GM21515 (cell line): ENCODE results near the gene MRPS25.
"Not testable (repeated sequence)": the region's sequence is repeated elsewhere in the genome, so short reads cannot be mapped to it uniquely, and the experiment has no call there.

Source experiments
- ATAC-seq: cut with Tn5 transposase; IDR thresholded peaks from one replicate; pipeline ENCODE4 v1.9.1; 2021; ENCODE audit not compliant: unreplicated experiment

MRPS25 gene

DNA sequence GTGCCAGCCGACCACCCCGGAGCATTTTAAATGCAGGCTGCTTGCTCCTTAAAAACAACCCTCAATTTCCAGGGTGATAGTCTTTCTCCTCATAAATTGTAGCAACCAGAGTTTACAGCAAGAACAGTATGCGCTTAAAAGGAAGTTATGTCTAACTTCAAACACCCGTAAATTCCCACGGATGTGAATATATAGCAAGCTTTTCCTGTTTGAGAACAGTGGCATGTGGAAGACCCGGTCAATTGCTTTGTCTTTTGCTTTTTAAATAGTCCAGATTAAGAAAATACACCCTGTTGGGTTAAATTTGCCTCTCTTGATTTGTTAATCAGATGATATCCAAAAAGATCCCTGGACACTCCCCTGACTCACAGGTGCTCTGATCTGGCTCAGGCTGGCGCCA lies 20.8 kb downstream of the MRPS25 start:
- no peak for ATAC-seq

DNA sequence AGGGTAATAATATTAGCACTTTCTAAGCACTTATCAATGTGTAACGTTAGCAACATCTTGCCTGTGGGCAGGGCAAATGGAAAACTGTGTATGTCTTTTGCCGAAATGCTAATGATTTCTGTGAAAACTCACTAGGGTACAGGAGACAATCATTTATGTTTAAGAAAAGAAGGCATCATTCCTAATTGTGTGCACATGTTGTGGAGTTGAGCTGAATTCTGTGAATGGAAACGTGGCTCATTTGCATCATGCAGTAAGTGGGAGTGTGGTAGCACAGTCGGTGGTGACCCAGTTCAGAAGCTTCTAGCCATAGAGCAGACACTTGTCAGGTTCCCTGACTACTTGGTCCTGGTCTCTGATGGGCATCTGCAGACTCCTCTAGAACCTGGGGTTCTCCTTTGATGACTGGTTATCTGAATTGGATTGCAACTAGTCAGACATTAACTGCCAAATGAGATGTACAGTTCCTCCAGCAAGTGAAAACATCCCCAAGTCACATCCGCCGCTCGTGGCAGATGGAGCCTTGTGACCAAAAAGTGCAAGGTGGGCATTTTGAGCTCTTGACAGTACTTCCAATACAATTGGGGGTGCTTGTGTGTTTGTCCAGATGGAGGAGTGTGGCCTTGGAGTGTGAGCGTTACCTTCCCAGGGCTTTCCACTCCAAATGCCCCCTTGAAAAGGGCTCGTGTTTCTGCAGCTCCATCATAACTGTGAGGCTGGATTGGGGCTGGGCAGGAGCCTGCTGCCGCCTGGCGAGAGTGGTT lies 21.5 kb downstream of the MRPS25 start:
- no peak for ATAC-seq

DNA sequence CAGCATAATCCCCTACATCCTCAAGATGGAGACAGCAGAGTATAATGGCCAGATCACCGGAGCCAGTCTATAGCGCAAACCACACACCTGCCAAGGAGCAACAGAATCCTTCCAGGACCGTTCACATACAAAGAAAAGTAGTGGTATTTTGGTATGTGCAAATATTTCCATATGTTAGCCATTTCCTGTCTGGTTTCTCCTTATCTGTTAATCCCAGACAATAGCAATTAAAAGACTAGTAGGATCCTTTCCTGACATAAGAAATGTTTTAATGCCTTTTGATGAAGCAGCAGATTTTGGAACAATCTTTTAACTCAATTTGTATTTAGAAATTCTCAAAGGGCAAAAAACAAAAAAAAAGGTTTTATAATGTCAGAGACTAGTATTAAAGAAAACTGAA lies 22.2 kb downstream of the MRPS25 start:
- no peak for ATAC-seq

DNA sequence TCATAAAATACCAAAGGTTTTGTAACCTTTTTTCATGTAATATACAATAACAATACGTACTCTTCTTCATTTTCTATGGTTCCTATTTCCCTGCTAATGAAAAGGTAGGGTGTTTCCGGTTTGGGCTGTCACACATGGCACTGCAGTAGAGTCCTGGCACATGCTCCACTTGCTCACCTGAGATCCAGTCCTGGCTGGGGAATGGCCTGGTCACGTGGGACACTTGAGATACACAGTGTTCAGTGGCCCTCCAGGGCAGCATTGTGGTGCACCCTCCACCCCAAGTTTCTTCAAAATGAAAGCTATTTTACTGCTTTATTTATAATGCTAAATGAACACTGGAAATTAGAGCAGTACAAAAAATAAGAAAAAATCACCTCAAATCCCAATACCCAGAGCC lies 23.2 kb downstream of the MRPS25 start:
- ATAC-seq = no peak

DNA sequence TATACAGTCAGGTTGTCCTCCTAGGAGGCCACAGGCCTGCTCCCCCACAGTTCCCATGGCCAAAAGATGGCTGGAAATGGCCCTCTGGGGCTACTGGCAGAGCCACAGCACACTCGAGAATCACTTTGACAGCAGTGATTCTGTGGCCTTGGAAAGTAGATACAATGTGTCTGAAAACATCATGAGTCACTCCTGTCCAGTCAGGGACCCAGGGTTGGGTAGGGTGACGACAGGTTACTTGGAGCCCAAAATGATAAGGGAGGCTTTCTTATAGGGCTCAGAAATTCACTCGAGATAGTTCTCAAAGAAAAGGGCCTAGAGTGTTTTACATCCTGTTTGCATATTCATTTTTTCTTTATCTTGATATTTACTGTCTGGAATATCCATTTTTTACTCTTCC lies 24.3 kb downstream of the MRPS25 start:
- no peak for ATAC-seq

DNA sequence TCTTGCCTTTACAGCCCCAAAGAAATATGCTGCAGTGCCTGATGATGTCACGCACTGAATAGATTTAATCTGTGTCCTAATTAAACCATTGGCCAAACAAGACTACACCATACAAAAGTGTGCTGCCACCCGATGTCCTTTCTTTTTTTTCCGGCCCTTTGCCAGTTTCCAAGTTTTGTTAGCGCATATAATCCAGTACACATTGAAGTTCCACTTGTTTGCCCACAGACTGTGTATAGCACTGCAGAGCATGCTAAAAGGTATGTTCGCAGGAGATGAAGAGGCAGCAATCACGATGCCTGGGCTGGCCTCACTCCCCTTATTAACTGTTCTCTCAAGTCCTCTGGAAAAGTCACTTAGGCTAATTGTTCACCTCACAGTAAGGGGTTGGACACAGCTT lies 26.8 kb downstream of the MRPS25 start:
- no peak for ATAC-seq

DNA sequence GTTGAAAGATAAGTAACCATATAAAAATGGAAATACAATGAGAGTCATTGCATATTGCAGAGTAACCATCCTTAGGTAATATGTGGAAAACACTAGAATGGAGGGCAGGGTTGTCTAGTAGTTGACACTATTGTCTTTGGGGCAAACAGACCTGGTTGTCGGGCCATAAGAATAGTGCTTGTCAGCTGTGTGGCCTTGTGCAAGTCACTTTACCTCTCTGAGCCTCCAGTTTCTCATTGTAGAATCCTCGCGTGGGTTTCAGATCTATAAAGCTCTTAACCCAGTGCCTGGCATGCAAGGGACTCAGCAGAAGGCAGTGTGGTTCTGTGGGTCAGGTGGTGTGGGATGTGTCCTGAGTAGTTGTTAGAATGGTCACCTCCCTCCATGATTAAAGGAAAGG lies 32.0 kb downstream of the MRPS25 start:
- no peak for ATAC-seq

DNA sequence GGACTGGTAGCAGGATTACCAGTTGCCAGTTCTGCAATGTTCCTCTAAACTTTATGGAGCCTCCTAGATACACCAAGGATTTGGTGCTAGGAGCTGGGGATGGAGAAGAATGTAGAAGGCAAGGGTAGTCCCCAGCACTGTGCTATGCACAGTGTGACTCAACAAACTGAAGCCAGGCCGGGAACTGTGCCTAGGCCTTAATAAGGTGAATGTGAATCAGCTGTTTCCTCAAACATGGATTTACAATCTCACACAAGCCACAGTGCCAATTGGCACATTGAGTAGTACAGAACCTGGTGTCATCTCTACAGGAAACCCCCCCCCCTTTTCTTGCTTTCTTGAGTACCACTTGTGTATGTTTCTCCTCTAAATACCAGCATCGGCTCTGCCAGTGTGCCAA lies 32.5 kb downstream of the MRPS25 start:
- no peak for ATAC-seq

DNA sequence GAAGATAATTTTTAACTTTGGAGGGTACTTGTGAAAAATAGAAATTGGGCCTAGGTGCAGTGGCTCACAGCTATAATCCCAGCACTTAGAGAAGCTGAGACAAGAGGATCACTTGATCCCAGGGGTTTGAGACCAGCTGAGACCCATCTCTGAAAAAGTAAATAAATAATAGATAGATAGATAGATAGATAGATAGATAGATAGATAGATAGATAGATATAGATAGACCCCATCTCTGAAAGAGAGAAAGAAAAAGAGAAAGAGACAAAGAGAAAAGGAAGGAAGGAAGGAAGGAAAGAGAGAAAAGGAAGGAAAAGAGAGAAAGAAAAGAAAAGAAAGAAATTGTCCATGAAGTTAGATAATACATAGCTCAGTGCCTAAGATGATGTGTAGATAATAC lies 35.5 kb downstream of the MRPS25 start:
- ATAC-seq = no peak

DNA sequence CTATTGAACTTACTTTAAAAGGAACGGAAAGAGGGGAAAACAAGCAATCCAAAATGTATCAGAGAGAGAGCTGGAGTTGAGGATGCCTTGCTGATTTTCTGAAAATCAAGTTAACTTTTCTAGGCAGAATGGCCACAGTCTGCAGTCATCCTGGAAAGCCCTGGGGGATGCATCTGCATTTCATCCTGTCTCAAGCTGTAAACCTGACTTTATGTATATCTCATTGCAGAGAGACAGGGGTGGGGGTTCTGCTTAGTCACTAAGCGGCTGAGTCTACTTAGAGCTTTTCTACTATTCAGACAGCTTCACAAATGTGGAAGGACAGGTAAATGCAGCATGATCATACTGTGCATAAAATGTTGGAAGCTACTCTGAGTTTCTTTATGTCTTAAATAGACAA lies 41.4 kb downstream of the MRPS25 start:
- no peak for ATAC-seq

DNA sequence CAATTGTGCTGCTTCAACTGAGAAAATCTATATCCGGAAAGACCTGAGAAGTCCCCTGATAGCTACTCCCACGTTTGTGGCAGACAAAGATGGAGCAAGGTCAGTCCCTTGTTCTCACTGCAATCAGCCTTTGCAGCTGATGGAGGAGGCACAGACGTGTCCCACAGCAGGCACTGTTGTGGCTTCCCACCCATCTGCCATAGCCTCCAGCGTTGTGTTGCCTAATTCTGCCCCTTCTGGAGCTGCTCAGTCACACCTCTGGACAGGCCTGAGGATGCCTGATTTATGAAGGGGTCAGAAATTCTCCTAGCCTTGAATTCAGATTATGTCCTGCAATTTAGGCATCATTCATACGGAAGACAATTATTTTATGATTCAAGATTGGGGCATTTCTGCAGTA lies 41.9 kb downstream of the MRPS25 start:
- ATAC-seq = no peak

DNA sequence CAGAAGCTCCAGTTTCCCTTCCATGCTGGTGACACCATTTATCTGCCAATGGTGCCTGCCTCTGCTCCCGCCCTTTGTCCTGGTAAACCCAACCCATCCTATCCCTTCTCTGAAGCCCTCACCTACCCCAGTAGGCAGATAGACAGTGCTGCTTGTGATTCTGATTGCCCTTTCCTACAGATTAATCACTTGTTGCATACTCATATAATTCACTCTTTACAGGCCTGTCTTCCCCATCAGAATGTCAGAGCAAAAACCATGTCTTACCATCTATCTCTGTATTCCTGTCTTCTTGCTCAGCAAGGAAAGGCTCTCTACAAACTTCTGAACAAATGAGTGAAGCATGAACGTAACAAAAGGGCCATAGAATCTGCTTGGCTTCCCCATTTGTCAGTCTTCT lies 47.9 kb downstream of the MRPS25 start:
- no peak for ATAC-seq

DNA sequence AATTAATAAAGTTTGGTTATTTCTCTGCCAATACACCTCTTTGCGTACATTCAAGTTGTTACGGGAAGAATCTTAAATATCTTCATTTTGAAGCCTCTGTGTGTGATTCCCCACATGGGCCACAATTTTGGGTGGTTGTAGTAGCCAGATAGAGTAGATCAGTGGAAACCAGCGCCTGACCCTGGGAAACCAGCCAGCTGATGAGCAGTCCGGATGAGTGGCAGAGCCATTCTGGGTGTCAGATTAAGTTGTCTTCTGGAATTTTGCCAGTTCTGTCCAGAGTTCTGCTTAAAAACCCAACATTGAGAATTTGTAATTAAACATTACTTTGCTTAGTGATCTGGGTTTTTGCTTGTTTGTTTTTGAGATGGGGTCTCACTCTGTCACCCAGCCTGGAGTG lies 49.7 kb downstream of the MRPS25 start:
- ATAC-seq = no peak

DNA sequence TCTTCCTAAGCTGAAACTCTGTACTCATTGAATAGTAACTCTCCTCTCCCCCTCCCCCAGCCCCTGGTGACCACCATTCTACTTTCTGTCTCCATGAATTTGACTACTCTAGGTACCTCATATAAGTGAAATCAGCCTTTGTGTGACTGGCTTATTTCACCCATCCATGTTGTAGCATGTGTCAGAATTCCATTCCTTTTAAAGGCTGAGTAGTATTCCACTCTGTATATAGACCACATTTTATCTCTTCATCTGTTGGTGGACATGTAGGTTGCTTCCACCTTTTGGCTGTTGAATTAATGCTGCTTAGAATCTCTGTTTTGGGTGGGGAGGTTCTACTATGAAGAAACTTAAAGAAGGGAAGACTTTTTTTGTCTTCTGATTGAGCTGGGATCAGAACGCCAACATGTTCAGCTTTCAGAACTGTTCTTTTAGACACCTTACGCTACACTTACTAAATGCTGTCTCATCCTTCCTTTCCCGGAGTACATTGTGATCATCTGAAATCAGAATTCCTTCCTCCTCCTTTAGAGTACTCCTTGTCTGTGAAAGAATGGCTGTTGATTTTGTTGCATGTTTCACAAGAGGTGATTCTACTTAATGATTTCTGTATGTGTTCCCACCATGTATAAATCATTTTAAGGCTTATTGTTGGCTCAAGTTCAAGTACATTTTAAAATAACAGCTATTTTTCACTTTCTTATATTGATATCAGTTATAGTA lies 50.3 kb downstream of the MRPS25 start:
- no peak for ATAC-seq

DNA sequence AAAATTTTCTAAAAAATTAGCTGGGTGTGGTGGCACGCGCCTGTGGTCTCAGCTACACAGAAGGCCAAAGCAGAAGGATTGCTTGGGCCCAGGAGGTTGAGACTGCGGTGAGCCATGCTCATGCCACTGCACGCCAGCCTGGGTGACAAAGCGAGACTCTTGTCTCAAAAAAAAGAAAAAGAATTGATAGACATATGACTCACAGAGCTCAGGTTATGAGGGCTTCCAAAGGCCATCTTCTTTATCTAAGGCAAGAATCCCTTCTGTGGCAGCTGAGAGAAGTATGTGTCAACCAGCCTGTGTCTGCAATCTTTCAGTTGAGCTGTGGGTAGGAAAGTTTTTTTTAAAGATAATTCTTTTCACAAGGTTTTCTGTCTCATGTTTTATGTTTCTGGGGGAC lies 53.9 kb downstream of the MRPS25 start:
- ATAC-seq = no peak

DNA sequence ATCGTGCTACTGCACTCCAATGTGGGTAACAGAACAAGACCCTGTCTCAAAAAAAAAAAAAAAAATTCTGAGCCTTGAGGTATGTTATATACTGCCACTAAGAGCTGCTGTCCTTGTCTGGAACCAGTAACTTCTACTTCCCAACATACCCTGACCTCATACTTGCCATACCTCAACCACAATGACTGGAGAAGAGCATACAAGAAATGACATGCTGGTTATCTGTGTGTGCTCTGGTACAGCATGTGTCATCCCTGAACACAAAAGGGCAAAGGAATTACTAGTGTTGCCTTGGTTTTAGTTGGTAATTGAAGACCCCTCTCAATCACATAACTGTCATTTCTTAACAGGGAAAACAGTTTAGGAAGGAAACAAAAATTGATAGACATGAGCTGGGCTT lies 54.5 kb downstream of the MRPS25 start:
- ATAC-seq = no peak

DNA sequence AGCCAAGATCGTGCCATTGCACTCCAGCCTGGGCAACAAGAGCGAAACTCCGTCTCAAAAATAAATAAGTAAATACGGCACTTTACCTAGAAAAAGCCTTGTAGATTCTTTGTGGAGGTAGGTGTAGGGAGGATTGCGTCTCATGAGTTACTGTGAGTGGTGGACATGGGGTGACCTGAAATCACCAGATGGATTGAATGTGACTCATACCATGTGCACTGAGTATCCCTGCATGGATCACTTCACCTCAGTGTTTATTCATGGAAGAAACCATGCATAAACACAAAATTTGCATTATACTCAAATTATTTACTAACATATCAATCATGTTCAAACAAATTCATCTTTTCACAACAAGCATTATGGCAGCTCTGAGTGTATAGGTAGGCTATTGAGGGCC lies 55.9 kb downstream of the MRPS25 start:
- ATAC-seq = no peak

DNA sequence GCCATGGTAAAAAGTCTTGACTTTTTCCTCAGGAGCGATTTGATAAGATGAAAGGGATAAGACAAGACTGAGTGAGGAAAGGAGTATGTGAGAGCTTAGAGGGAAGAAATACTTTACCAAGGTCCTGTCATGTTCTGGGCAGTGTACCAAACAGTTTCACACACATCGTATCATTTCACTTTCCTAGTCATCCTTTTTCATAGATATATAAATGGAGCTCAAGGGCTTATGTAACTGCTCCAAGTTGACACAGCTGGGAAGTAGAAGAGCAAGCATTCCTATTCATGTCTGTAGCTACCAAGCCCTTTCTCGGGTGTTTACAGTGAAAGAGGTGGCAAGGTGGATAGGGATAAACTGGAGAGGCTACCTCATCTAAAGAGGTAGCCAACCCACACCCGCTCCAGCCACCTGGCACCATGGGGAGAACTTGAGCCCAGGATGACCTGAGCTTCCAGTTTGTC lies 57.4 kb downstream of the MRPS25 start:
- no peak for ATAC-seq

DNA sequence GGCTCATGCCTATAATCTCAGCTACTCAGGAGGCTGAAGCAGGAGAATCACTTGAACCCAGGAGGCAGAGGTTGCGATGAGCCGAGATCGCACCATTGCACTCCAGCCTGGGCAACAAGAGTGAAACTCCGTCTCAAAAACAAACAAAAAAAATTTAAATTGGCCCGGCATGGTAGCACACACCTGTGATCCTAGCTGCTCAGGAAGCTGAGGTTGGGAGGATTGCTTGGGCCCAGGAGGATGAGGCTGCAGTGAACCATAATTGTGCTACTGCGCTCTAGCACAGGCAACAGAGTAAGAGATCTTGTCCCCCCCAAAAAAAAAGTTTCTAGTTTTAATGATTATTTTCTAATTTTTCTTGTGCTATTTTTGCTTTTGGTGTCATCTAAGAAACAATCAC lies 65.9 kb downstream of the MRPS25 start:
- not testable (repeated sequence) for ATAC-seq
